Measurements from ENCODE around the gene PPARG. TPM values are rescaled to one million over a fixed set of nuclear protein-coding genes. Genes with fewer than 3 reads are reported as not detected.

Gene PPARG
- total and polyA plus RNA-seq, 2 donors: 18.6 to 62.9 TPM

DNA sequence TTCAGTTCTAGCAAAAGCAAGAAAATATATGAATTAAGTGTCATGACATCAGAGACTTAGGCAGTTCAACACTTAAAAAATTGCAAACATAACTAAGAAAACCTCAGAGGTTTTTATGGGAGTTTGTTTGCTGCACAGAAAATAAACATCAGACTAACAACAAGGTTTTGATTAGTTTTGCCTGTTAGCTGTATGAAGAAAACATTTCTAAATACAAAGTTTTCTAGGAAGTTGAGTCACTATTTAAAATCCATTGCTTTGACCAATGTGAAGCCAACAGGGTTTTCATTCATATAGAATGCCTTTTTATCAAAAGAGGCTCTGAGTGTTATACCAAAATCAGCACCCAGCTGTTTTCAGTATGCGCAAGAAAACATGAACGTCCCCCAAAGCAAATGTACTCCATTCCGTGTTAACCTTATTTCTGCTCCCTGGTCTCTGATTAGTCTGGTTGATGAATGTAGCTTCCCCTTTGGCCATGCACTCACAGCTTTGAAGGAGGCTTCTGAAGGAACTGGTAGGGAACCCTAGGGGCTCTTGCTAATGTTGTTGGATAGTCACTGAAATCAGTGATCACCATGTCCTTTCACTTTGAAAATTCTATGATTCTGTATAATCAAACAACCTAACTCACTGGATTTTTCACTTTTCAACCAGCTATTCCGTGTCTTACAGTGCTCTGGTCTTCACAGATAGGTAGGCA is 105.8 kb downstream of the PPARG start:
- WGBS: 71% methylated on average over 4 of the region's 4 CpGs
- DNase-seq (ENCODE audit: extremely low spot score): no peak
- Histone ChIP-seq H3K36me3 (ENCODE audit: insufficient read depth) (peaks cover 2% of the 10 kb centered on the region), H3K4me1 (ENCODE audit: insufficient read depth) (no peaks in the 10 kb centered on the region), H3K27ac (ENCODE audit: low read depth) (no peak overlapping the region), H3K4me3 (ENCODE audit: low read depth, low read length) (no peak overlapping the region)

DNA sequence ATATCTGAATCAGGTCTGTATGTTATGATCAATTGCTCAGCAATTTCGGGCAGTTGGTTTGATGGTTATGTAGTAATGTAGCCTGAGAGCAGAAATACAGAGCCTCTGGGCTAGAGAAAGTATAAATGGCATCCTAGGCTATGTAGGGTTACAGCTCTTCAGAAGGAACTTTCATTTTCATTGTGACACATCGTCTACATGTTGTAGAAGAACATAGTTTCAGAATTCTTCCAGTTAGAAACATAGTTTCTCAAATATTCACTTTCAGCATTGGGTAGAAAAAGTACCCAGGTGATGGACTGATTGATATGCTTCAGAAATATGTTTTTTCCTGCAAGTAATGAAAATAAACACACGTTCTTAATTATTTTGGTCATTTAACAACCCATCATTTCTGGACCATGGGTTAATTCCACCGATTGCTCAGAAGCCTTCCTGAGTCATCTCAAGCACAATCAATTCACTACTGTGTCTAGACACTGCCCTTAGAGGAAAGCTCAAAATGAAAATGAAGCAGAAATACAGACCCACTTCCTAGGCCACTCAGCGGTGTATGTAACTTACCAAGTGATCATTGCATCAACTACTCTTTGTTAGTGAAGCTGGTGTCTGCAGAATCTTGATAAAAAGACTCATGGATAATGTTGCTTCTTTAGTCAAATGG is 106.6 kb downstream of the PPARG start:
- 76% methylated on average over 5 of the region's 5 CpGs for WGBS

DNA sequence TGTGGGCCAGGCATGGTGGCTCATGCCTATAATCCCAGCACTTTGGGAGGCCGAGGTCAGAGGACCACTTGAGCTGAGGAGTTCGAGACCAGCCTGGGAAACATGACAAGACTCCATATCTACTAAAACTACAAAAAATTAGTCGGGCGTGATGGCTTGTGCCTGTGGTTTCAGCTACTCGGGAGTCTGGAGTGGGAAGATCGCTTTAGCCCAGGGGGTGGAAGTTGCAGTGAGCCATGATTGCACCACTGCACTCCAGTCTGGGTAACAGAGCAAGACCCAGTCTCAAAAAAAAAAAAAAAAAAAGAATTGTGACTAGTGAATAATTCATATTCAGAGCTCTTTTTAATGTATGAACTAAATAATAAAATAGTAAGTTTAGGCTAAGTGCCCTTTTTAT is 107.6 kb downstream of the PPARG start:
- H3K4me1 ChIP-seq (ENCODE audit: insufficient read depth): no peaks in the 10 kb centered on the region
- peaks cover 2% of the 10 kb centered on the region for H3K36me3 ChIP-seq (ENCODE audit: insufficient read depth)
- no peak overlapping the region for H3K4me3 ChIP-seq (ENCODE audit: low read depth, low read length)
- no peak overlapping the region for H3K27ac ChIP-seq (ENCODE audit: low read depth)
- WGBS: 93% methylated on average over 6 of the region's 6 CpGs
- no peak for DNase-seq (ENCODE audit: extremely low spot score)

More for the DNA sequence above, 106.6 kb downstream of the PPARG start:
- H3K4me3 ChIP-seq (ENCODE audit: low read depth, low read length): no peak overlapping the region
- H3K4me1 ChIP-seq (ENCODE audit: insufficient read depth): no peaks in the 10 kb centered on the region
- peaks cover 2% of the 10 kb centered on the region for H3K36me3 ChIP-seq (ENCODE audit: insufficient read depth)
- no peak for DNase-seq (ENCODE audit: extremely low spot score)
- no peak overlapping the region for H3K27ac ChIP-seq (ENCODE audit: low read depth)

DNA sequence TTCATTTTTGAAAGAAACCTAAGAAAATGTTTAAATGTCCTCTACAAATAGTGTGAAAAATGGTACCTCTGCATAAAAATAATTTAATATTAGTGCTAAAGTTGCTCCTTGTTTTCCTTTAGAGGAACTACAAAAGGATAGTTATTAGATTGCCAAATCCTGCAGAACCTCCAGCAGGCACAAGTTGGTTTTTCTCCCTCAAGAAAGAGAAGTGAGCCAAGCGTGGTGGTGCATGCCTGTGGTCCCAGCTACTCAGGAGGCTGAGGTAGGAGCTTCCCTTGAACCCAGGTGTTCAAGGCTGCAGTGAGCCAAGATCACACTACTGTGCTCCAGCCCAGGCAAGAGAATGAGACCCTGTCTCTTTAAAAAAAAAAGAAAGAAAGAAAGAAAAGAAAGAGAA is 110.4 kb downstream of the PPARG start:
- H3K36me3 ChIP-seq (ENCODE audit: insufficient read depth): peaks cover 2% of the 10 kb centered on the region
- WGBS: 83% methylated on average over 1 of the region's 1 CpG
- no peak for DNase-seq (ENCODE audit: extremely low spot score)
- no peak overlapping the region for H3K27ac ChIP-seq (ENCODE audit: low read depth)
- no peak overlapping the region for H3K4me3 ChIP-seq (ENCODE audit: low read depth, low read length)
- no peaks in the 10 kb centered on the region for H3K4me1 ChIP-seq (ENCODE audit: insufficient read depth)

DNA sequence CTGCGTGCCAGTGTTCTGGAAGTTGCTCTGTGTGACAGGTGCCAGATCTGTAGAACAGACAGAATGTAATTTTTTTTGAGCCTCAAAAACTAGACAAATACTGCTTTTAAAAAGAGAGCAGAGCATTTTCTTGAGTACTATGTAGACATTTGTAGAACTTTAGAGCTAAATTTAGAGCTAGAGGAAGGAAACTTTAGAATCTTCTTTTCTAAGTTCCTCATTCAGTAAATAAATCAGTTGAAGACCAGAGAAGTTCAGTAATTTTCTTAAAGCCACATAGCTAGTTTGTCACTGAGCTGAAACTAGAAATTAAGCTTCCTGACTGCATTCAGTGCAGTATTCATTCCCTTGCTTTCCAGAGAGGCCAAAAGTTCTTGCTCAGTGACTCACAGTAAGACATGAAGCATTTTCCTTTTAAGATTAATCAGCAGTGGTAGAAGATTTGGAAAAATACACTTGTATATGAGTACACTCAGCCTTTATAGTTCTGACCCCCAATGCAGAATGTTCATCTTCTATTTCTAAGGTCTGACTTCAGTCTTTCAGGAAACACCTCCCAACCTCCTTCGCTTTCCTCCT is 111.8 kb downstream of the PPARG start:
- Histone ChIP-seq H3K4me1 (ENCODE audit: insufficient read depth) (no peaks in the 10 kb centered on the region), H3K27ac (ENCODE audit: low read depth) (peak overlapping the region; percentile 2), H3K4me3 (ENCODE audit: low read depth, low read length) (no peak overlapping the region), H3K36me3 (ENCODE audit: insufficient read depth) (peaks cover 2% of the 10 kb centered on the region)
- WGBS: 87% methylated on average over 2 of the region's 2 CpGs
- DNase-seq (ENCODE audit: extremely low spot score): no peak

DNA sequence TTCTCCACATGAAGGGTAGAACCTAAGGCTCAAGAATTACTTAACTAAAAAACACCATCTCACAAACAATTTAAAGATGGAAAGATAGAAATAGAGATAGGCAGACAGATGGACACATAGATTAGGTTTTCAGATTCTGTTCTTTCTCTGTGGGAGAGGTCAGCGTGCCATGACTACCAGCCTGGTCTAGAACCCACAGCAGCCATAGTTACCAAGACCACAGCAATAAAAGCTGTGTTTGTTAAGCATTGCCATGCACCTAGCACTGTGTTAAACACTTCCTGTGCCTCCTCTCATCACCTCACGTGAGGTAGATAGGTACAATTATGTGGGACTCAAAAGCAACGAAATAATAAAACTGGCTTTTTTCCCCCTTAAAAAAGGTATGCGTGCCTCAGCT is 112.3 kb downstream of the PPARG start:
- DNase-seq (ENCODE audit: extremely low spot score): no peak
- H3K27ac ChIP-seq (ENCODE audit: low read depth): no peak overlapping the region
- H3K36me3 ChIP-seq (ENCODE audit: insufficient read depth): peaks cover 2% of the 10 kb centered on the region
- WGBS: 86% methylated on average over 4 of the region's 4 CpGs
- no peak overlapping the region for H3K4me3 ChIP-seq (ENCODE audit: low read depth, low read length)
- no peaks in the 10 kb centered on the region for H3K4me1 ChIP-seq (ENCODE audit: insufficient read depth)

DNA sequence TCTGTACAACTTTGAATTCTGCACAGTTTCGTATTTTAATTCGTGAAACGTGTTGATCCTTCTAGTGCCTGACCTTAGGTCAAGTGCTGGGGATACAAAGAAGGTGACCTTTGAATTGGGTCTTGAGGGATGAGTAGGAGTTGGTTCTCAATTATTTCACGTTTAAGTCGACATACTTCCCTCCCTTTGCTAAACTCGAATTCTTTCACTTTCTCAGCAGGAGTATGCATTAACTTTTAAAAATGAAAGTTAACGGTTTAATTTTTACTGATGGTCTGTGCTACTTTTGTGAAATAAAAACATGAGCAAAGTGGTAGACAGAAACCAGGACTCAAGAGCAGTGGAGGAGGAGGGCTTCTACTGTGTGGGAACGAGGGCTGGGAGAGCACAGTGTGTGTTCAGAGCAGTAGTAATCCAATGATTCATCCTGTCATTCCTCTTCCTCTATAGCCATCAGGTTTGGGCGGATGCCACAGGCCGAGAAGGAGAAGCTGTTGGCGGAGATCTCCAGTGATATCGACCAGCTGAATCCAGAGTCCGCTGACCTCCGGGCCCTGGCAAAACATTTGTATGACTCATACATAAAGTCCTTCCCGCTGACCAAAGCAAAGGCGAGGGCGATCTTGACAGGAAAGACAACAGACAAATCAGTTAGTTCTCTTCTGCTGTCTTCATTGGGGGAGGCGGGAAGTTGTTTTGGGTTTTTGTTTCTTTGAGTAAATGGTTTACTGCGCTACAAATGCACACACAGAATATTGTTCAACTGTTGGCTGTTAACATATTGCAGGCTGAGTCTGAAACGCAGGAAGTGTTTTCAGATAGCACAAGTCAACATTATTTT is 116.8 kb downstream of the PPARG start:
- 58% methylated on average over 20 of the region's 20 CpGs for WGBS

DNA sequence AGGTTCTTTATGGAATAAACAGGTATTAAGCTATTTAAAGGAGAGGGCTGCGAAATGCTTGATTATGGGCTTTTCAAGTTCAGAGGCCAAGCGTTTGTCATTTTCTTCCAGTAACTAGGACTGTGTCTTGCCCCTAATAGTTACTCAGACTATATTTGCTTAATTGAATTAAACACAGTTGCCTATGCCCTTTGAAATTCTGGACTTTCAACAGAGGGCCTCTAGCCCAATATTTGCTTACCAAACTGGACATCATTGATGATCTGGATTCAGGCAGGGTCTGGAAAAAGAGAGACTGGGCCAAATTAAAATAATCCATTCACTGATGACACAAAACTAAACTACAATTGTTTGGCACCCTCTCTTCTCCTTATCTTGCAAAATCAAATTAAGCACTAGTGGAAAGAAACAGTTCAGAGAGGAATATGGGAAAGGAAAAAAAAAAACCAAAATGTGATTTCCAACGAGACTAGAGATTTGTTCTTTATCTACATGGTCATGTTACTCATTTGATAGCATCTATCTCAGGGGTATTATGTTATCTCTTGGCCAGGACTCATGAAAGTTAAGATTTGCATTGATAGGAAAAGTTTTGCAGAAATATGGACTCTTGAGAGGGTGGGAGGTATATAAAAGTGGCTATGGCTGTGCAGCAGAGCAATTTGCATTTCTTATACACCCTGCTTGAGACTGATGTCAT is 120.3 kb downstream of the PPARG start:
- 68% methylated on average over 3 of the region's 3 CpGs for WGBS
- no peak overlapping the region for H3K27ac ChIP-seq (ENCODE audit: low read depth)
- no peak for DNase-seq (ENCODE audit: extremely low spot score)
- H3K4me1 ChIP-seq (ENCODE audit: insufficient read depth): no peaks in the 10 kb centered on the region
- H3K36me3 ChIP-seq (ENCODE audit: insufficient read depth): no peaks in the 10 kb centered on the region
- no peak overlapping the region for H3K4me3 ChIP-seq (ENCODE audit: low read depth, low read length)

More for the DNA sequence above, 116.8 kb downstream of the PPARG start:
- no peaks in the 10 kb centered on the region for H3K36me3 ChIP-seq (ENCODE audit: insufficient read depth)
- no peak overlapping the region for H3K27ac ChIP-seq (ENCODE audit: low read depth)
- H3K4me1 ChIP-seq (ENCODE audit: insufficient read depth): no peaks in the 10 kb centered on the region
- no peak overlapping the region for H3K4me3 ChIP-seq (ENCODE audit: low read depth, low read length)
- DNase-seq (ENCODE audit: extremely low spot score): no peak

DNA sequence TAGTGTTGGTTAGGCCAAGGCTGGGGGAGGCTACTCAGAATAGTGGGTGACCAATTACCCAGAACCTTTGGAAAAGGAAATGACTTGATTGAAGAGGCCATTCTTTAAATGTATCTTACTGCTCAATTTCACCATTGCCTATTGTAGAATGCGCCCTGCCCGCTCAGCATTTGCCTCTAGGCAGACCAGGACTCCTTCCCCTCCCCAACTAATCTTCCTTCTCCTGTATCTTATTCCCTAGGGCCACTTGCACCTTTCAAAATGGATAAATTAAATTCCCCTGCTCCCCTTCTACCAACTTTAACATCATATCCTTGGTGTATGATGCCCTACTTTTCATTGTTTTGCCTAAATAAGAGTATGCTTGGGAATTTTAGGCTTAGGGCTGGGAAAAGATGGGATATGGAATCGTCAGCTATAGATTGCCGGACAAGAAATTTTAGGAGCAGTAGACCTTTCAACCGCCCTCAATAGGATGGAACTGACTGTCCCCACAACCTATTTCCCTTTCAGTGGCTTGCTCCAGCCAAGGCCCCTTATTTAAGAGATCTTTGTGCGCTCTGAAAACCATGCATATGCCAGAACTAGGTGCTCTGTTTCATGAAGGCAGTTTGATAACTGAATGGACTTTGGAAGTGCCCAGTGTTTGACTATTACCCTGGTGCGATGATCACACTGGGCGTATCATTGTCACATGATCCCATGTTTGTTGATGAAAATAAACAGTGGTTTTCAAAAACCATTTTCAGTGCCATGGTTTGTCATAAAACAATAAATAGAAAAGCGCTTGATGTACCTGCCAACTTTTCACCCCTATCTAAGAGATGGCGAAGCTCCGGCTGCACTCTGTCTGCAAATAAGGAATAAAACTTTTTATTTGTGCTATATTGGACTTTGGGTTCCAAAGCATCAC is 121.1 kb downstream of the PPARG start:
- Histone ChIP-seq H3K27ac (ENCODE audit: low read depth) (no peak overlapping the region), H3K4me3 (ENCODE audit: low read depth, low read length) (no peak overlapping the region), H3K4me1 (ENCODE audit: insufficient read depth) (no peaks in the 10 kb centered on the region), H3K36me3 (ENCODE audit: insufficient read depth) (no peaks in the 10 kb centered on the region)
- DNase-seq (ENCODE audit: extremely low spot score): no peak
- 92% methylated on average over 11 of the region's 11 CpGs for WGBS

DNA sequence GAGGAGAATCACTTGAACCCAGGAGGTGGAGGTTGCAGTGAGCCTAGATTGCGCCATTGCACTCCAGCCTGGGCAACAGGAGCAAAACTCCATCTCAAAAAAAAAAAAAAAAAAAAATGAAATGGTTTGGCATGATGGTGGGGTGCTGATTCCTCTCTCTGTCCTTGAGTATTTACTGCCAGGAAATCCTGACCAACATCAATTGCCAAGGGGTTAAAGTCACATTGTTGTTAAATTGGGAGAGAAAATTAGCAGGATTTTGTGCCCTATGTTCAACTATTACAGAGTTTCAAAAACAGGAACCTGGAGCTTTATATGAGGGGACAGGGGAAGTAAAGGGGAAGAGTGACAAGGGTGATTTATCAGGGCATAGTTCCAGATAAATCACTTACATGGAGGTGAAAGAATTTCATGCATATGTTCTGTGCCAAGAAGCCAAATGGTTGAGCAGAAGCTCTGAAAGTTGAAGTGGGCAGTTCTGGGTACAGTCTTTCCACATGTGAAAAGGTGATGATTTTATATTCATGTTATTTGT is 124.9 kb downstream of the PPARG start:
- H3K4me1 ChIP-seq (ENCODE audit: insufficient read depth): no peaks in the 10 kb centered on the region
- no peak for DNase-seq (ENCODE audit: extremely low spot score)
- H3K4me3 ChIP-seq (ENCODE audit: low read depth, low read length): no peak overlapping the region
- H3K36me3 ChIP-seq (ENCODE audit: insufficient read depth): no peaks in the 10 kb centered on the region
- WGBS: 93% methylated on average over 1 of the region's 1 CpG
- no peak overlapping the region for H3K27ac ChIP-seq (ENCODE audit: low read depth)

DNA sequence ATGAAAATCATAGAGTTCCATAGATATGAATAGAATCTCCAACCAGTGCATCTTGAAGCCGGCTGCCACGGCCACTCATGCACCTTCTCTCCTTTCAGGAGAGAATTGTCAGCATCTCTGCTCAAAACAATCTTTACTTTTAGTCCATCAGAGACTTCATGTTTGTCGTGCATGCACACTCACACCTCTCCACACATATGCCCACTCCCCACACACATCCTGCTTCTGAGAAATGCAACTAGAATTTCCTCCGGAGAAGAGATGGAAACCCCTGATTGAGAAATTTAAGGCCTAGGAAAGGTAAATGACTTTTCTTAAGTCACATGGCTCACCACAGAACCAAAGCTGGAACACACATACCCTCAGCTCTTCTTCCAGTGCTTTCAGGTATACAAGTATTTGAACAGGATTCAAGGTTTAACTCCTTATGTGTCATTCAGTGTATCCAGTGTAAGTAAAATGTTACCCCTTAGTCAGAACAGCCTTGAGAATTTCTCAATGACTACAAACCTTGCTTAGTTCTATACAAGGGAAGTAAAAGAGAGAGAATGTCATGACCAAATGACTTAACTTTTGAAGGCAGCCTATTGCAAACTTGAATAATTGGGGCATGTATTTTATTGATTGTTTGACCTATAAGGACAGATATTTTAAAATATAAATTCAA is 126.3 kb downstream of the PPARG start:
- Histone ChIP-seq H3K4me3 (ENCODE audit: low read depth, low read length) (no peak overlapping the region), H3K27ac (ENCODE audit: low read depth) (no peak overlapping the region), H3K36me3 (ENCODE audit: insufficient read depth) (no peaks in the 10 kb centered on the region), H3K4me1 (ENCODE audit: insufficient read depth) (no peaks in the 10 kb centered on the region)
- 82% methylated on average over 4 of the region's 4 CpGs for WGBS
- no peak for DNase-seq (ENCODE audit: extremely low spot score)

DNA sequence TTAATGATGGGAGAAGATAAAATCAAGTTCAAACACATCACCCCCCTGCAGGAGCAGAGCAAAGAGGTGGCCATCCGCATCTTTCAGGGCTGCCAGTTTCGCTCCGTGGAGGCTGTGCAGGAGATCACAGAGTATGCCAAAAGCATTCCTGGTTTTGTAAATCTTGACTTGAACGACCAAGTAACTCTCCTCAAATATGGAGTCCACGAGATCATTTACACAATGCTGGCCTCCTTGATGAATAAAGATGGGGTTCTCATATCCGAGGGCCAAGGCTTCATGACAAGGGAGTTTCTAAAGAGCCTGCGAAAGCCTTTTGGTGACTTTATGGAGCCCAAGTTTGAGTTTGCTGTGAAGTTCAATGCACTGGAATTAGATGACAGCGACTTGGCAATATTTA is 127.9 kb downstream of the PPARG start:
- no peak overlapping the region for H3K4me3 ChIP-seq (ENCODE audit: low read depth, low read length)
- H3K4me1 ChIP-seq (ENCODE audit: insufficient read depth): no peaks in the 10 kb centered on the region
- DNase-seq (ENCODE audit: extremely low spot score): no peak
- H3K27ac ChIP-seq (ENCODE audit: low read depth): no peak overlapping the region
- WGBS: 74% methylated on average over 8 of the region's 8 CpGs
- no peaks in the 10 kb centered on the region for H3K36me3 ChIP-seq (ENCODE audit: insufficient read depth)

Measured in urinary bladder (tissue), 4 donors.